Measurements from ENCODE around the gene HPX.

HPX gene

DNA sequence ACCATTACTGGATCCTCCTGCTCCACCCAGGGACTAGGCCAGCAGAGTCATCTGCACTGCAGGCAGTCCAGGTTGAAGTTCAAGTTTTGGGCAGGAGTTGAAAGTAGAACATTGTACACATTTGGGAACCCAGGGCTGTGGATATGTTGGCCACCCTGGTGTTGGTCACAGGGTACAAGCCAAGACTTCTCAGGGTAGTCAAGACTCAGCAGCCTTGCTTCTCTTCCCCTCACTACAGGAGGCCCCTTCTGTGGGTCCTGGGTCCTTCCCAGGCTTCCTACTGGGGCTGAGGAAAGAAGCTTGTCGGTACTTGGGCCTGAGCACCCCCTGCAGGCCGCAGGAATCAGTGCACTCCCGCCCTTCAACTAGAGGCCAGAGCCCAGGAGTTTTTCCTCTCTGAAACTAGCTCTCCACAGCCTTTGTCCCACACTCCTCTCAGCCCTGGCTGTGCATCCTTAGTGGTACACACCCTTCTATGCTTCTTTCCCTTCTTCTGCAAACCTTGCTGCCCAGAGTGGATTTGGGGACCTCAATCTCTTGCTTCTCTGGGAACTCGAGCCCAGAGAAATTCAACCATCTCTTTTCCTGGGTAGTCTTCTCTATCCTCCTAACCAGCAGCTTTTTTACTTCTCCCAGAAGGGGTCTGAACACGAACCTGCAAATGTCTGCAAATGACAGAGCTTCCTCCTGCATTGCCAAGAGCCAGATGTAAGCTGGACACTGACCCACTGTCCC, 2.6 kb upstream of the HPX start:
- Mint-ChIP-seq H3K4me1 (ENCODE audit: low read depth) (no peaks in the 10 kb centered on the region), H3K27me3 (no peaks in the 10 kb centered on the region), H3K27ac (no peak overlapping the region), H3K36me3 (ENCODE audit: low read depth) (no peaks in the 10 kb centered on the region), H3K4me3 (no peak overlapping the region), H3K9me3 (no peaks in the 10 kb centered on the region)

DNA sequence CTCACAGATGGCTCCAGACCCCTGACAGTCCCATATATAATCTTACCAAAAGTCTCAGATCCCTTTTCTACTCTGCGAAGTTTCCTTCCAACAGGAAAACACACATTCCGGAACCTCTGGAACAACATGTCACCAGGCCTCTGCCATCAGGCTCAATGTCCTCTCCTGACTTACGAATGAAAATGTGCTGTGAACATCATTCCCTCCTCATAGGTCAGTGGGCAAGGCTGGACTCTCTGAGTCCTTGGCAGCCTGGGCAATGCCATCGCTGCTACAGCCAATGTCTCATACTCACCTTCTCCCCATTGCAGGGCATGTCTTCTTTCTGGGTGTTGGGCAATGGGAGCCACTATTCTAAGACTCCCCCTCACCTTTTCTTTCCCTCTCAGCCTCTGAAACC, 1.7 kb upstream of the HPX start:
- Mint-ChIP-seq H3K36me3 (ENCODE audit: low read depth) (no peaks in the 10 kb centered on the region), H3K9me3 (no peaks in the 10 kb centered on the region), H3K4me1 (ENCODE audit: low read depth) (no peaks in the 10 kb centered on the region), H3K27ac (no peak overlapping the region), H3K4me3 (no peak overlapping the region), H3K27me3 (no peaks in the 10 kb centered on the region)

DNA sequence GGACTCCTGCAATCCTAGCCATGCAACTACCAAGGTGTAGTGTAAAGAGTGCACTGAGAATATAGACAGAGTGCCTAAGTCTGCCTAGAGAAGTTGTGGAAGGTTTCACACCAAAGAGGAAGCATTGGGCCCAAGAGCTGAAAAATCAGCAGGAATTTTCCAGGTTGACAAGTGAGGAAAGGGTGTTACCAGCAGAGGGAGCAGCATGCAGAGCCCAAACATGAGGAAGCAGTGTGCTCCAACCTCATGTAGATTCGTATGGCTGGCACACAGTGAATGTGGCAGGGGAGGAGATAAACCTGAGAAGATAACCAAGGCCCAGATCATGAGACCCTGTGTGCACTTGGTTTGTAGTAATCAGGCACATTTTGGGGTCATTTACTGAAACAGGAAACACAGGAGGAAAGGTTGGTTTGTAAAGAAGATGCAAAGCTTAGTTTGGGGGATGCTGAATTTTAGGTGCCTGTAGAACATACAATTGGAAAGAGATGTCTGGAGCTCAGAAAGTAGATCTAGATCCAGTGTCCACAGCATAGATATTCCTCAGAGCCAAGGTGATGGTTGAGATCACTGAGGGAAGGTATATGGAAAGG, 1.7 kb downstream of the HPX start:
- Mint-ChIP-seq H3K4me1 (ENCODE audit: low read depth) (no peaks in the 10 kb centered on the region), H3K9me3 (no peaks in the 10 kb centered on the region), H3K27me3 (no peaks in the 10 kb centered on the region), H3K27ac (no peak overlapping the region), H3K36me3 (ENCODE audit: low read depth) (no peaks in the 10 kb centered on the region), H3K4me3 (no peak overlapping the region)

DNA sequence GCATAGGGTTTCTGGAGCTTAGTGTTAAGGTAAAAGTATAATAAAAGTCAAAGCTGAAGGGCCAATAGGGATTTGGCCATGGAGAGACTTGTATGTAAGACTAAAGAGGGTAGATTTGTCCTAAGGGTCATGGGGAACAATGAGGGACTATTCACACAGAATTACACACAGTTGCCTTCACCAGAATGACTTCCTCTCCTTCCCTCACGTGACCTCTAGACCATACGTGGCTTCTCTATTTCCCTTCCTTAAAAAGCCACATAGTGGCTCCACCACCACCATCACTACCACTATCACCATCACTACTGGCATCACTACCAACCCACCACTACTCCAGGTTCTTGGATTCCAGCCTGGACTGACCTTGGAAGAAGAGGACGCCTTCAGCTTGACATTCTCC, 2.8 kb downstream of the HPX start:
- Mint-ChIP-seq H3K27me3 (no peaks in the 10 kb centered on the region), H3K4me1 (ENCODE audit: low read depth) (no peaks in the 10 kb centered on the region), H3K9me3 (no peaks in the 10 kb centered on the region), H3K36me3 (ENCODE audit: low read depth) (no peaks in the 10 kb centered on the region), H3K27ac (no peak overlapping the region), H3K4me3 (no peak overlapping the region)

DNA sequence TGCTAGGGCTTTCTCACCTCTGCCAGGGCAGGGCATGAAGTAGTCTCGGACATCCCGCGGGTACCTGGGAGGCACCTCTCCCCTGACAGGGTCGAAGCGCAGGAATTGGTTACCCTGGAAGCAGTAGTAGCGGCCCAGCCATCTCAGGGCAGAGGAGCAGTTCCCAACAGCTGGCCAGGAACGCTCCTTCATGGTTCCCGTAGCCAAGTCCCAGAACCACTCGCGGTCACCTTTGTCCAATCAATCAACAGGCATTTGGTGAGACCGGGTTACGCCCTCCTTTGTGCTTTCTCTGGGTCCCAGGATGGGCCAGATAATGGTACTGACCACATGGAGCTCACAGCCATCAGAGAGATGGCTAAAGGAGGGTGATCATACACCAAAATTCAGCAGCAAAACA, 3.4 kb downstream of the HPX start:
- Mint-ChIP-seq H3K27ac (no peak overlapping the region), H3K27me3 (no peaks in the 10 kb centered on the region), H3K4me3 (no peak overlapping the region), H3K4me1 (ENCODE audit: low read depth) (no peaks in the 10 kb centered on the region), H3K9me3 (no peaks in the 10 kb centered on the region), H3K36me3 (ENCODE audit: low read depth) (no peaks in the 10 kb centered on the region)

- H3K4me3 Mint-ChIP-seq, result no peak overlapping the region
- no peaks in the 10 kb centered on the region for H3K4me1 Mint-ChIP-seq (ENCODE audit: low read depth)
- H3K36me3 Mint-ChIP-seq (ENCODE audit: low read depth), result no peaks in the 10 kb centered on the region
- H3K27me3 Mint-ChIP-seq, result no peaks in the 10 kb centered on the region
- no peaks in the 10 kb centered on the region for H3K9me3 Mint-ChIP-seq
- H3K27ac Mint-ChIP-seq, result no peak overlapping the region
Observed at GRCh38 chr11:6433998-6434660, 6.7 kb downstream of the HPX start.

GRCh38 chr11:6431861-6432260, 8.9 kb downstream of the HPX start:
- no peaks in the 10 kb centered on the region for H3K9me3 Mint-ChIP-seq
- H3K36me3 Mint-ChIP-seq (ENCODE audit: low read depth), result no peaks in the 10 kb centered on the region
- H3K27ac Mint-ChIP-seq, result no peak overlapping the region
- no peaks in the 10 kb centered on the region for H3K4me1 Mint-ChIP-seq (ENCODE audit: low read depth)
- no peaks in the 10 kb centered on the region for H3K27me3 Mint-ChIP-seq
- H3K4me3 Mint-ChIP-seq, result no peak overlapping the region

DNA sequence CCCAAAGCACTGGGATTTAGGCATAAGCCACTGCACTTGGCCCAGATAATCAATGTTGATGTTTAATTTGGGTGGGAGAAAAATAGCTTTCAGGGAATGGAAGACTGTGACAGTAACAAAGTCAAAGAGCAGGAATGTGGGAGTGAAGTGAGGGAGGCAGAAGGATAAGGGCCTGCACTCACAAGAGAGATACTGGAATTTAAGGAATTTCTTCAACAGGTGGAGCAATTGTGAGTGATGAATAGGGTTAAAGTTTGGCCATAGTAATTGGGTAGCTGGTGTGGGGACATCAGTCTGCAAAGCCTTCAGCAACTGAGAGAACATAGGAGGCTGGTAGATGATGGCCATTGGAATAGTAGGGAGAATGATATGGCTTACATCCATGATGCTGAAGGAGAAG, 13.3 kb downstream of the HPX start:
- no peaks in the 10 kb centered on the region for H3K9me3 Mint-ChIP-seq
- H3K4me3 Mint-ChIP-seq, result no peak overlapping the region
- no peaks in the 10 kb centered on the region for H3K4me1 Mint-ChIP-seq (ENCODE audit: low read depth)
- no peak overlapping the region for H3K27ac Mint-ChIP-seq
- peaks cover 8% of the 10 kb centered on the region for H3K27me3 Mint-ChIP-seq
- H3K36me3 Mint-ChIP-seq (ENCODE audit: low read depth), result no peaks in the 10 kb centered on the region

DNA sequence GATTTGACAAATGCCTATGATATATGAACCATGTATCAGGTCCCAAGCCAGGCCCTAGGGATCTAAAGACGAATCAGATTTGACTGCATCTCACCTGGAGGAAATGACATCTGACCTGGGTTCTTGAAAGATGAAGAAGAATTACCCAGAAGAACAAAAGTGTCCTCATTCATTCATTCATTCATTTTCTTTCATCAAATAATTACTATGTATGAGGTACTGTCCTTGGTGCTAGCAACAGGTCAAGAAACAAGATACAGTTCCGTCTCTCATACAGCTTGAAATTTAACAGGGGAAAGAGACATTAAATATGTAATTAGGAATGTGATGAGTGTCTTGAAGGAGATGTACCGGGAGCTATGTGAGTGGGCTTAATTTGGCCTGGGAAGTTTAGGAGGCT, 20.1 kb downstream of the HPX start:
- H3K36me3 Mint-ChIP-seq (ENCODE audit: low read depth), result no peaks in the 10 kb centered on the region
- H3K4me3 Mint-ChIP-seq, result no peak overlapping the region
- H3K27me3 Mint-ChIP-seq, result peaks cover 14% of the 10 kb centered on the region

GRCh38 chr11:6419009-6419631, 21.7 kb downstream of the HPX start, which contains the start of gene APBB1:
TSS of gene APBB1 (minus strand) at chr11:6419094. CDS start at chr11:6411347, 7,747 bp downstream.
- Mint-ChIP-seq H3K9me3 (no peaks in the 10 kb centered on the region), H3K27me3 (peaks cover 14% of the 10 kb centered on the region), H3K36me3 (ENCODE audit: low read depth) (no peaks in the 10 kb centered on the region), H3K4me1 (ENCODE audit: low read depth) (peaks cover 5% of the 10 kb centered on the region), H3K27ac (peak within 1 kb of the TSS; percentile 19), H3K4me3 (no peak within 1 kb of the TSS)

More for the DNA sequence above, 20.1 kb downstream of the HPX start:
- Mint-ChIP-seq H3K27ac (no peak overlapping the region), H3K9me3 (no peaks in the 10 kb centered on the region), H3K4me1 (ENCODE audit: low read depth) (peaks cover 5% of the 10 kb centered on the region)

DNA sequence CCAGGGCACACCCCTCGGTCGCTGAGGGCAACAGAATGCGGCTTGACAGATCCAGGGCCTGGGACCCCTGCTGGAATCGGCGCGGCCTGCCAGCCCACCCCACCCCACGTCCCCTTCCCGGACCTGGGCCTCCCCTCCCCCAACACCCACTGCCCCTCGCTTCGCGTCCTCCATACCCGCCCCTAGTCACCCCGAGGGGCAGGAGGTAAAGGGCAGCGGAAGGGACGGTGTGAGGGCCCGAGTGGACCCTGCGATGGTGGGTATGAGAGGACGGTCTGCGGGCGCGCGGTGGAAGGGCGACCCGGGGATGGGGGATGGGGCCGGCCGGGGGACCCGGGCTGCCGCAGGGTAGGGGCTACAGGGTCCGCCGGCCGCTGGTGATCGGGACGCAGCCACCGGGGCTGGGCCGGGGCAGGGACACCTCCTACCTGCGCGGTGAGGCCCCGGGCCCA, 22.2 kb downstream of the HPX start:
- H3K27ac Mint-ChIP-seq, result no peak overlapping the region
- peaks cover 11% of the 10 kb centered on the region for H3K27me3 Mint-ChIP-seq
- H3K9me3 Mint-ChIP-seq, result no peaks in the 10 kb centered on the region
- H3K4me3 Mint-ChIP-seq, result no peak overlapping the region
- no peaks in the 10 kb centered on the region for H3K36me3 Mint-ChIP-seq (ENCODE audit: low read depth)
- H3K4me1 Mint-ChIP-seq (ENCODE audit: low read depth), result peaks cover 5% of the 10 kb centered on the region

DNA sequence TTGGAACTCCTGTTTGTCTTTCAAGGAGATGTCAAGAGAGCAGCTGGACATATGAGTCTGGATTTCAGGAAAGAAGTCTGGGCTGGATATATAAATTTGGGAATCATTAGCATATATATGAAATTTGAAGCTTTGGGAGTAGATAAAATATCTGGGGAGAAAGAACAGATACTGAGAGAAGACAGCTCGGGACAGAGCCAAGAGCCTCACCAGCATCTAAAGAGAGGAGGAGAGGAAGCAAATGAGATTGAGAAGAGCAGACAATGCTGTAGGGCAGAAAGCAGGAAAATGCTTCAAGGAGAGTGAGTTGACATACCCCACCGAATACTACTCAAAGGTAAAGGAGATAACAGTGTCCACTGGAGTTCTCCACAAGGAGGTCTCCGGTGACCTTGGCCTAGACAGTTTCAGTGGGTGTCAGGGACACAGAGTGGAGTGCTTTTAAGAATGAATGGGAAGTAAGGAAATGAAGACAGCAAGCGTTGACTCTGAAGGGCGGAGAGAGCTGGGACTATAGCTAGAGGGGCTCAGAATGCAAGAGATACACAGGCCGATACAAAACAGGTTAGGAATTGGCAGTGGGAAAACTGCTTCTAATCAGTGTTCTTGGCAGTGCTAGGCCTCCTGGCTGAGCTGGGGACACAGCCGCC, 22.8 kb downstream of the HPX start:
- Mint-ChIP-seq H3K27me3 (peaks cover 6% of the 10 kb centered on the region), H3K4me3 (no peak overlapping the region), H3K9me3 (no peaks in the 10 kb centered on the region), H3K36me3 (ENCODE audit: low read depth) (no peaks in the 10 kb centered on the region), H3K4me1 (ENCODE audit: low read depth) (peaks cover 5% of the 10 kb centered on the region), H3K27ac (no peak overlapping the region)

GRCh38 chr11:6415797-6416196, 25.0 kb downstream of the HPX start:
- peaks cover 5% of the 10 kb centered on the region for H3K4me1 Mint-ChIP-seq (ENCODE audit: low read depth)
- H3K4me3 Mint-ChIP-seq, result no peak overlapping the region
- H3K27me3 Mint-ChIP-seq, result no peaks in the 10 kb centered on the region
- no peaks in the 10 kb centered on the region for H3K36me3 Mint-ChIP-seq (ENCODE audit: low read depth)
- no peak overlapping the region for H3K27ac Mint-ChIP-seq
- H3K9me3 Mint-ChIP-seq, result no peaks in the 10 kb centered on the region

GRCh38 chr11:6414874-6415328, 25.9 kb downstream of the HPX start:
- Mint-ChIP-seq H3K27ac (no peak overlapping the region), H3K27me3 (no peaks in the 10 kb centered on the region), H3K4me3 (no peak overlapping the region), H3K9me3 (no peaks in the 10 kb centered on the region), H3K36me3 (ENCODE audit: low read depth) (no peaks in the 10 kb centered on the region), H3K4me1 (ENCODE audit: low read depth) (peaks cover 5% of the 10 kb centered on the region)

DNA sequence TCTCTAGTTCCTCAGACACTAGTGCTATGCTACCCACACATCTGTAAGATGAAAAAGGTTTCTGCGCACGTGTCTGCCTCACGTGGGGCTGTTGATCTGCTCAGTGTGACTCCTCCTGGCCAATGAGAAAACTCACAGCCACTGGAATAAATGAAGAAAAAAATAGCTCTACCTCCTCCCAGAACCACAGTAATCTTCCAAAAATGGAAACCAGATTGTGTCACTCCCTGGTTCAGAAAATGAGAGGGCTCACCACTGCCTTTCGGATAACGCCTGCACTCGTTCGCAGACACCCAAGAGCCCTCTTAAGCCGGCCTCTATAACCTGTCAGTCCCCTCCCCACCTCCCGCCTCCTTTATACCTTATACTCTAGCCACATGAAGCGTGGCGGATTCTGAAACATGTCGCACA, 27.0 kb downstream of the HPX start:
- Mint-ChIP-seq H3K4me3 (no peak overlapping the region), H3K27me3 (no peaks in the 10 kb centered on the region), H3K9me3 (no peaks in the 10 kb centered on the region), H3K36me3 (ENCODE audit: low read depth) (no peaks in the 10 kb centered on the region), H3K4me1 (ENCODE audit: low read depth) (peaks cover 9% of the 10 kb centered on the region), H3K27ac (no peak overlapping the region)

All from stimulated activated naive CD8-positive, alpha-beta T cell treated with anti-CD3 and anti-CD28 coated beads, Interleukin-15, Interleukin-2, amounts not matched to agents 100 ng/mL and 50 ng/mL, for 24 hours (primary cell).